T-helper 1 cell treated with Interleukin-12 subunit alpha and Interleukin-12 subunit beta and Interleukin-4 antibody, amounts not matched to agents 30 μg/mL and 1 μg/mL, for 36 hours (primary cell): ENCODE measurements around the gene SNX30.

Experiments
- H3K27ac Mint-ChIP-seq: one replicate; pipeline ENCODE4 v1.8.0; 2021; ENCODE audit warnings: mild to moderate bottlenecking, mixed read lengths
- H3K27me3 Mint-ChIP-seq: one replicate; pipeline ENCODE4 v1.8.0; 2021; ENCODE audit warnings: low read depth, mixed read lengths
- H3K36me3 Mint-ChIP-seq: one replicate; pipeline ENCODE4 v1.8.0; 2021; ENCODE audit warnings: low read depth, mixed read lengths
- H3K4me1 Mint-ChIP-seq: one replicate; pipeline ENCODE4 v1.8.0; 2021; ENCODE audit warnings: low read depth, mixed read lengths
- H3K4me3 Mint-ChIP-seq: one replicate; pipeline ENCODE4 v1.8.0; 2021; ENCODE audit warnings: mild to moderate bottlenecking, moderate library complexity, mixed read lengths
- H3K9me3 Mint-ChIP-seq: one replicate; pipeline ENCODE4 v1.8.0; 2021; ENCODE audit warnings: mixed read lengths

Gene SNX30

DNA sequence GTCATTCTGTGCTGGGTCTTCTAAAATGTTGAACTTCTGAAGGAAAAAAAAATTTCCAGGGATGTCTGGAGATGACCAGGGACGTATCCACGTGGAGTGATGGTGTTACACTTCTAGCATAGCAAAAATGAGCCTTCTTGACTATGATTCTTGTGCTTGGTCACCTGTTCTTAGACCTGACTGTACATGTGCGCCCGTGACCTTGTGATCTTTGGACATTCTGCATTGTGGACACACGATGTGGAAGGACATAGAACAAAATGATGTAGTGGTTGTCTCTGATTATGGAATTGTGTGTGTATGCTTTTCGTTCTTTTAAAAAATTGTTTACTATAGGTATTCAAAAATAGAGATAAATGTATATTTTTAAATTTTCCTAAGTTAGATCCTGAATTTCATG lies 61.0 kb downstream of the SNX30 start:
- H3K4me3 Mint-ChIP-seq, result no peak overlapping the region
- H3K36me3 Mint-ChIP-seq, result no peaks in the 10 kb centered on the region
- H3K27ac Mint-ChIP-seq, result no peak overlapping the region
- H3K9me3 Mint-ChIP-seq, result no peaks in the 10 kb centered on the region
- H3K27me3 Mint-ChIP-seq, result no peaks in the 10 kb centered on the region
- no peaks in the 10 kb centered on the region for H3K4me1 Mint-ChIP-seq

DNA sequence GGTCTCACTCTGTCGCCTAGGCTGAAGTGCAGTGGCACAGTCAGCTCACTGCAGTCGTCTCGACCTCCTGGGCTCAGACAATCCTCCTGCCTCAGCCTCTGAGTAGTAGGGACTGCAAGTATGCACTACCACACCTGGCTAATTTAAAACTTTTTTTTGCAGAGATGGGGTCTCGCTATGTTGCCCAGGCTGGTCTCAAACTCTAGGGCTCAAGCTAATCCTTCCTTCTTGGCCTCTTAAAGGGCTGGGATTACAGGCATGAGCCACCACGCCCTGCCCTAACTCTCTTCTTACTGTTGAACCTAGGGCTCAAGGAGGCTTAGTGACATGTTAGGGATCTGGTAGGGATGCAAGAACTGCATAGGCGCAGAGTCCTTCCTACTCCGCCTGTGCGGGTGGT lies 65.3 kb downstream of the SNX30 start:
- Mint-ChIP-seq H3K27ac (no peak overlapping the region), H3K4me3 (no peak overlapping the region), H3K27me3 (no peaks in the 10 kb centered on the region), H3K4me1 (no peaks in the 10 kb centered on the region), H3K9me3 (no peaks in the 10 kb centered on the region), H3K36me3 (no peaks in the 10 kb centered on the region)

DNA sequence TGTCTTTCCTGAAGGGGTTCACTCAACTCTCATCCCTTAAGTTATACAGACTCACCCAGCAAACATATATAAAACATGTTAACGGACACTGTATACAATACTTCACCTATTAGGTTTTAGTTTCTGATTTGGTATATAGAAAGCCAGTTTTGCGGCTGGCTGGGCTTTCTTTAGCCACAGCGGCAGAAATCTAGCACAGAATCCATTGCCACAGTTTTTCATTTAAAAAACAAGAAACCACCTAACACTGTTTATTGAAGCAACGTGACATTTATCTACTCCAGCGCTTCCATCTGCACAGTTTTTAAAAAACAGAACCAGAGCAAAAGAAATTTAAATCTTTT lies 67.3 kb downstream of the SNX30 start:
- no peaks in the 10 kb centered on the region for H3K4me1 Mint-ChIP-seq
- H3K27ac Mint-ChIP-seq, result no peak overlapping the region
- no peaks in the 10 kb centered on the region for H3K36me3 Mint-ChIP-seq
- no peak overlapping the region for H3K4me3 Mint-ChIP-seq
- no peaks in the 10 kb centered on the region for H3K27me3 Mint-ChIP-seq
- no peaks in the 10 kb centered on the region for H3K9me3 Mint-ChIP-seq

DNA sequence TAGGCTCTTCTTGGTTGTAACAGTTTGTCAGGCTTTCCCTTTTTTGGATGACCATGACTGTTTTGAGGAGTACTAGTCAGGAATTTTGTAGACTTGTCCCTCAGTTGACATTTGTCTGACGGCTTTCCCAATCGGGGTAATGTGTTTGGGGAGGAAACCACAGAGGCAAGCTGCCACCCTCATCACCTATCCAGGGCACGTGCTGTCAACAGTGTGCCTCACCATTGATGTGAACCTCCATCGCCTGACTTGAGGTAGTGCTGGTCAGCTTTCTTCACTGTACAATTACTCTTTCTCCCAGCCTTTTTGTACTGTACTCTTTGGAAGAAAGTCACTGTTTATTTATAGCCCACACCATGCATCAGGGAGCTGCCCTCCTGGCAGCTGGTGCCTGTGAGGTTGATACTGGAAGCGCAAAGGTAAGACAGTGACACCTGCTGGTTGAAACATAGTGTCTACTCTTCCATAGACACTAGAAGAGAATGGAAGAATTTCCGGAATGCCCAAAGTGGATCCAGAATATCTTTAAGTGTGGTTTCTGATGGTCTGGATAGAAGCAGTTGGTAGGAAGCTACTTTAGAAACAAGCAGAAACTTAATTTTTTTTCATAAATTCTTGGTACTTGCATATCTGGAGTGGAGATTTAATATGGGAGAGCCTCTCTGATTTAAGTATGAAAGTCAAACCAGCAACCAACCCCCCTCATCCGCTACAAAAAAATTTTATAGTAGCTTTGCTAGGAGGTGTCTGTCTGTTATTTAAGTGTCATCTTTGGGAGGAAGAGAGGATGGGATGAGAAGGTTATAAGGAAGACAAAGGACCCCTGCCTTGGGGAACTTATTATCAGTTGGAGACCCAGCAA lies 69.3 kb downstream of the SNX30 start:
- no peaks in the 10 kb centered on the region for H3K27me3 Mint-ChIP-seq
- no peak overlapping the region for H3K4me3 Mint-ChIP-seq
- H3K36me3 Mint-ChIP-seq, result no peaks in the 10 kb centered on the region
- H3K9me3 Mint-ChIP-seq, result no peaks in the 10 kb centered on the region
- no peaks in the 10 kb centered on the region for H3K4me1 Mint-ChIP-seq
- H3K27ac Mint-ChIP-seq, result no peak overlapping the region

DNA sequence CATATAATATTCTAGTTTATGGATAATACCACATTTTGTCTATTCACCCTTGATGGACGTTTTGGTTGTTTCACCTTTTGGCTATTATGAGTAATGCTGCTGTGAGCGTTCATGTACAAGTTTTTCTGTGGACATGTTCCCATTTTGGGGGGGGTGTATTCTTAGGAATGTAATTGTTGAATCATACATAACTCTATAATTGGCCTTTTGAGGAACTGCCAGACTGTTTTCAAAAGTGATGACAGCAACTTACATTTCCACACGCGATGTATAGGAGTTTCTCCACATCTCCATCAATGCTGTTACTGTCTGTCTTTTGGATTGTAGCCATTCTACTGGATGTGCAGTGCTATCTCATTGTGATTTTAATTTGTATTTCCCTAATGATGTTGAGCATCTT lies 70.3 kb downstream of the SNX30 start:
- Mint-ChIP-seq H3K27me3 (no peaks in the 10 kb centered on the region), H3K27ac (no peak overlapping the region), H3K4me1 (no peaks in the 10 kb centered on the region), H3K4me3 (no peak overlapping the region), H3K9me3 (no peaks in the 10 kb centered on the region), H3K36me3 (no peaks in the 10 kb centered on the region)

DNA sequence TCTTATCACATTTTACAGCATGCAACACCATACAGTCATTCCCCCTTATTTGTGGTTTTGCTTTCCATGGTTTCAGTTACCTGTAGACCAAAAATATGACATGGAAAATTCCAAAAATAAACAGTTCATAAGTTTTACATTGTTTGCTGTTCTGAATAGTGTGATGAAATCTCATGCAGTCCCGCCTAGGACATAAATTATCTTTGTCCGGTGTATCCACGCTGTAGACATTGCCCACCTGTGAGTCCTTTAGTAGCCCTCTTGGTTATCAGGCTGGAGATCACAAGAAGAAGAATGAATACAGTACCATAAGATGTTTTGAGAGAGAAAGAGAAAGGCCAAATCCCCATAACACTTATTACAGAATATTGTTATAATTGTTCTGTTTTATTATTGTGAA lies 72.1 kb downstream of the SNX30 start:
- Mint-ChIP-seq H3K9me3 (no peaks in the 10 kb centered on the region), H3K4me1 (no peaks in the 10 kb centered on the region), H3K27me3 (no peaks in the 10 kb centered on the region), H3K4me3 (no peak overlapping the region), H3K27ac (no peak overlapping the region), H3K36me3 (no peaks in the 10 kb centered on the region)

DNA sequence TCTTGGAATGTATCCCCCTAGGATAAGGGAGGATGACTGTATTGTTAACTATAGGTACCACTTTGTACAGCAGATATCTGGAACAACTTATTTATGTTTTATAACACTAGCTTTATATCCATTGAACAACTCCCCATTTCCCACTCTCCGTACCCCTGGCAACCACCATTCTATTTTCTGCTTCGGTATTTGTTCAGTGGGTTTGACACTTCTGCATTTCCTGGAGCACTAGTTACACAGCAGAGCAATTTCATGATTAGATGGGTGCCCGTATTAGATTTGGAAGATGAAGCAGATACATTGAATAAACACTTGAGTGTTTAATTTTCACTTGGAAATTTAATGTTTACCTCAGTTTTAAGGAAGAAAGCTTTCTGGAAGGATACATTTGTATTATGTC lies 72.7 kb downstream of the SNX30 start:
- Mint-ChIP-seq H3K4me3 (no peak overlapping the region), H3K36me3 (no peaks in the 10 kb centered on the region), H3K27me3 (no peaks in the 10 kb centered on the region), H3K9me3 (no peaks in the 10 kb centered on the region), H3K4me1 (no peaks in the 10 kb centered on the region), H3K27ac (no peak overlapping the region)

DNA sequence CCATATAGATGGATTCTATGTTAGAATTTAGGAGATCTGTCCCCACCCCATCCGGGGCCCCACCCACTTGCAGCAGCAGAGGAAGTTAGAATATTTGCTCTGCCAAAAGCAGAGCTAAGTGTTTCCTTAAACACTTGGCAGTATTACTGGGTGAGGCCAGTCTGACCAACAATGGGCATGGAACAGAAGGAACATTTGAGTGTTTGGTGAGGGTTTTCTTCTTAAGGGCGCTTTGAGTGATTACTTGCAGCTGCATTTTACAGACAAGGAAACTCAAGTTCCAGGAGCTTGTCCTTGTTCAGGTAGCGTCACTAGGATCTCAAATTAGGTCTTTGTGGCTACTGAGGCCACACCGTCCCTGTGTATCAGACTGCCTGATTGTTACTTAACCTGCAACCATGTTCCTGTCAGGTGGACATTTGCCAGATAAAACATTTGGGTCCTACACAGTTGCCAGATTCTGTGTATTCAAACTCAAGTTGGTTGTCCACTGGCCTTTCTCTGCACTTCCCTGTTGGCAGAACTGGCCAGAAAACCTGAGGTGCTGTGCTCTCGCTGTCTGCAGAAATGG lies 80.8 kb downstream of the SNX30 start:
- Mint-ChIP-seq H3K4me3 (no peak overlapping the region), H3K27ac (no peak overlapping the region), H3K4me1 (peaks cover 1% of the 10 kb centered on the region), H3K27me3 (no peaks in the 10 kb centered on the region), H3K36me3 (peaks cover 2% of the 10 kb centered on the region), H3K9me3 (no peaks in the 10 kb centered on the region)

DNA sequence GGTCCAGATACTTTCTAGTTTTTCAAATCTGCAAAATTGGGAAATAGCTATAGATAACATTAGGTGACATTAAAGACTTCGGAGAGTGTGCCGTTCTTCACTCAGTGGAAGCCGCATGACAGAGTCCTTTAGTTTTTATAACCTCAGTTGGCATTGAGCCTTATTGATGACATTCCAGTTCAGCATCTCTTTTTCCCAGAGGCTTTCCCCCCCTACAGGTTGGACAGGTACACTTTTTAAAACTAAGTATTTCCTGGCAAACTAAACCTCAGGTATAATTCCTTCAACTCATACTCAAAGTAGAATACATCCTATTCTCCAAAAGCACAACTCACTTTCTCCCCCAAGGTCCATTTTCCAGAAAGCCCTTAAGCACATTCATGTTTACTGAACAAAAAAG lies 81.4 kb downstream of the SNX30 start:
- no peak overlapping the region for H3K27ac Mint-ChIP-seq
- peaks cover 1% of the 10 kb centered on the region for H3K4me1 Mint-ChIP-seq
- no peaks in the 10 kb centered on the region for H3K9me3 Mint-ChIP-seq
- no peak overlapping the region for H3K4me3 Mint-ChIP-seq
- H3K36me3 Mint-ChIP-seq, result peaks cover 2% of the 10 kb centered on the region
- H3K27me3 Mint-ChIP-seq, result no peaks in the 10 kb centered on the region

DNA sequence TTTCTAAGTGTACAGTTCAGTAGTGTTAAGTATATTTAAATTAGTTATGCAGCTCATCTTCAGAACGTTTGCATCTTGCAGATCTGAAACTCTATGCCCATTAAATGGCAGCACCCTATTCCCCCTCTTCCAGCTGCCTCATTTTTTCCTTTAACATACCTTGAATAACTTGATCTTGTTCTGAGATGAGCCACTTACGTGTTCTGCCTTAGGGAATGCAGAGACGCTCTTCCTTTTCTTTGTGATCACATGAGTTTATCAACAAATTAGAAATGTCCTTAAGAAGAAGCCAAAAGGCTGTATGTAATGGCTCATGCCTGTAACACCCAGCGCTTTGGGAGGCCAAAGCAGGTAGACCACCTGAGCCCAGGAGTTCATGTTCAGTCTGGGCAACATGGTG lies 82.5 kb downstream of the SNX30 start:
- Mint-ChIP-seq H3K36me3 (peaks cover 2% of the 10 kb centered on the region), H3K27me3 (no peaks in the 10 kb centered on the region), H3K9me3 (no peaks in the 10 kb centered on the region), H3K27ac (no peak overlapping the region), H3K4me1 (peaks cover 1% of the 10 kb centered on the region), H3K4me3 (no peak overlapping the region)

DNA sequence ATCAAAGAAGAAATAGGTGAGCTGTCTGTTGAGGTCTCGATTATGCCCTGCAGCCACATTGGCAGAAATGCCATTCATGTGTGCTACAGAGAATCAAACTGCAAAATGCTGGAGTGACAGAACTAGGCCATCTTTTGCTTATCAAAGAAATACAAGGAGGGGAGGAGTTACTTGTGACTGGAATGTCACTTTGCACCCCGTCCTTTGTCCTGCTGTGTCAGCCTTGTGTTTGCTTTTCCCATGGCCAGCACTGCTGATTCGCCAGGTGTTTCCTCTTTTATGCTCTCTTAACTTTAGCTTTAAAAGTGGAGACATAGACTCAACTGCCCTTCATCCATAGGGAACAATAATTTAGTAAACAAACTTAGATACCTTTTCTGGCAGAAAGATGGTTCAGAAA lies 85.8 kb downstream of the SNX30 start:
- no peak overlapping the region for H3K4me3 Mint-ChIP-seq
- H3K27me3 Mint-ChIP-seq, result no peaks in the 10 kb centered on the region
- H3K36me3 Mint-ChIP-seq, result peaks cover 7% of the 10 kb centered on the region
- H3K4me1 Mint-ChIP-seq, result no peaks in the 10 kb centered on the region
- H3K27ac Mint-ChIP-seq, result no peak overlapping the region
- no peaks in the 10 kb centered on the region for H3K9me3 Mint-ChIP-seq

DNA sequence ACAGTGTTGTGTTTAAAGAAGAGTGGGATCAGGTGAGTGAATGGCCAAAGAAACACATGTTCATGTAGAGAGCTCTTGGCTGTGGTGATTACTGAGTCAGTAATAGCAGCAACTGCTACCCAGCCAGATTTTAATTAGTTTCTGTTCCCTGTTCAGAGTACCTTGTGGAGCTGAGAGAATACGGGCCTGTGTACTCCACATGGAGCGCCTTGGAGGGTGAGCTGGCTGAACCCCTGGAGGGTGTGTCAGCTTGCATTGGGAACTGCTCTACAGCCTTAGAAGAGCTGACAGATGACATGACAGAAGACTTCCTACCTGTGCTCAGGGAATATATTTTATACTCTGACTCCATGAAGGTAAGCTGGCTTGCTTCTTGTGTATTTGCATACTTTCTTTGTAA lies 87.8 kb downstream of the SNX30 start:
- no peaks in the 10 kb centered on the region for H3K27me3 Mint-ChIP-seq
- H3K27ac Mint-ChIP-seq, result no peak overlapping the region
- no peaks in the 10 kb centered on the region for H3K4me1 Mint-ChIP-seq
- no peak overlapping the region for H3K4me3 Mint-ChIP-seq
- peaks cover 7% of the 10 kb centered on the region for H3K36me3 Mint-ChIP-seq
- no peaks in the 10 kb centered on the region for H3K9me3 Mint-ChIP-seq

DNA sequence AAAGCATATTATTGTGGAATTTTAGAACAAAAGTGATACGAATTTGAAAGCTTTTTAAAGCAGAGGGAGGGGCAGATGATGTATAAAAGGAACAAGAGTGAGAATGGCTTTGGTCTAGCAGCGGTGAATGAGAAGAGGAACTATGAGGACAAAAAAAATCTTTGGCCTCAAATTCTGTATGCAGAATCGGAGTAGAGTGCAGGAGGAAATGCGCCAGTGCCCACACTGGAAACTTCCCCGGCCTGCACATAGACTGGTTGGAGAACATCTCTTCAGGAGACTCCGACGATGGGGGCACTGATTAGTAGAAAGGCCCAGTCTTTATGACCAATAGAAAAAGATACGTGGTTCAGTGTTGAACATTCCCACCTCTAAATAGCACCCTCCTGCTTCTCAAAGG lies 88.8 kb downstream of the SNX30 start:
- Mint-ChIP-seq H3K36me3 (peaks cover 7% of the 10 kb centered on the region), H3K27ac (no peak overlapping the region), H3K4me3 (no peak overlapping the region), H3K4me1 (peaks cover under 1% of the 10 kb centered on the region), H3K9me3 (no peaks in the 10 kb centered on the region), H3K27me3 (no peaks in the 10 kb centered on the region)

DNA sequence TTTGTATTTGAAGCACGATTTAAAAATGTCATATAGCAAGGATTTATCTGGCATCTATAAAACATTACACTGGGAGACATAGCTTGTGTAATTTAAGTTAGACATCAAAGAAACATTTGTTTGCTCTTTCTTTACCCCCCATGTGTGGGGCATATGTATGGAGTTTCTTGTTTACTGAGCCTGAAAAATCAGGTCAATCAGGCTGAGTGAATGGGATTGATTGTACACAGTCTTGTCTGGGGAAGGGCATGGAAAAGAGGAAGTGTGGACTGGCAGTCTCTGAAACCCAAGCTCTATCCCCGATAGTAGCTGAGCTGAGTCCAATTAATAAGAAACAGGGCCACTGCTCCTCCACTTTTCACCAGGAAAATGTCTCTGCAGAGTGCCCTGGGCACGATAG lies 90.7 kb downstream of the SNX30 start:
- Mint-ChIP-seq H3K27me3 (no peaks in the 10 kb centered on the region), H3K4me3 (no peak overlapping the region), H3K27ac (no peak overlapping the region), H3K9me3 (no peaks in the 10 kb centered on the region), H3K36me3 (peaks cover 7% of the 10 kb centered on the region), H3K4me1 (peaks cover 7% of the 10 kb centered on the region)

DNA sequence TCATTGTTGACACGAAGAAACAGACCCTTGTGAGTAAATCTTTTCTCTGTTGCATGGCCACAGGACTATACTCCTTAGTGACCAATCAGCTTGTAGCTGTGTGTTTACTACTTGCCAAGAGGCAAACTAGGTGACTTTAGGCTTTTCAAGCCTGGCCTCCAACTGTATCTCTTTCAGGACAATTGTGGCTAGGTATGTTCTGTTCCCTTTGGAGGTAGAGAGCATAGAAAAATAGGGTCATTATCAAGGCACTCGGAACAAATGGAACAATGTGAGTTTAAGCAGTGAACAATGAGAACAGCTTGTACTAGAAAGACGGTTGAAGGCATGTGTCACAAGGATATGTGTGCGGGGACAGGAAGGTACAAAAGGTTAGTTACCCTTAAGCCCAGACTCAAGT lies 92.0 kb downstream of the SNX30 start:
- peaks cover 7% of the 10 kb centered on the region for H3K4me1 Mint-ChIP-seq
- peaks cover 7% of the 10 kb centered on the region for H3K36me3 Mint-ChIP-seq
- H3K4me3 Mint-ChIP-seq, result no peak overlapping the region
- no peaks in the 10 kb centered on the region for H3K27me3 Mint-ChIP-seq
- H3K9me3 Mint-ChIP-seq, result no peaks in the 10 kb centered on the region
- H3K27ac Mint-ChIP-seq, result no peak overlapping the region
